Measurements from ENCODE around the gene CAVIN4. TPM values are rescaled to one million over a fixed set of nuclear protein-coding genes. Genes with fewer than 3 reads are reported as not detected.

Gene CAVIN4
- total RNA-seq, 1 experiment from 2014 or later: 0.95 TPM

DNA sequence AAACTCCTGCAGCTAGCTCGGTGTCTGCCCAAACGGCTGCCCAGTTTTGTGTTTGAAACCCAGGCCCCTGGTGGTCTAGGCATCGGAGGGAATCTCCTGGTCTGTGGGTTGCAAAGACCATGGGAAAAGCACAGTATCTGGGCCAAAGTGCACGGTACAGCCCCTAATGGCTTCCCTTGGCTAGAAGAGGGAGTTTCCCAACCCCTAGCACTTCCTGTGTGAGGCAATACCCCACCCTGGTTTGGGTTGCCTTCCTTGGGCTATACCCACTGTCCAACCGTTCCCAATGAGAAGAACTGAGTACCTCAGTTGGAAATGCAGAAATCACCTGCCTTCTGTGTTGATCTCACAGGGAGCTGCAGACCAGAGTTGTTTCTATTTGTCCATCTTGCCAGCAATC is 41.8 kb downstream of the CAVIN4 start:
- intact Hi-C loops (cut with micrococcal nuclease): no loop called here
- CTCF ChIA-PET: no interaction called here
- Histone ChIP-seq H3K9me3 (ENCODE audit: low read length) (no peaks in the 10 kb centered on the region), H3K79me2 (ENCODE audit: low read length) (no peaks in the 10 kb centered on the region), H2AFZ (ENCODE audit: low read length) (no peak overlapping the region), H4K20me1 (ENCODE audit: low read length) (no peaks in the 10 kb centered on the region), H3K4me1 (ENCODE audit: insufficient read depth, low read length) (no peaks in the 10 kb centered on the region), H3K4me2 (ENCODE audit: low read length) (no peak overlapping the region), H3K27ac (ENCODE audit: low read length) (no peak overlapping the region), H3K9me2 (replicated peaks; ENCODE audit: low read length) (no peaks in the 10 kb centered on the region), H3K27me3 (ENCODE audit: low read length) (no peaks in the 10 kb centered on the region), H3K9ac (ENCODE audit: low read length) (no peak overlapping the region), H3F3A (ENCODE audit: low read length, unreplicated experiment) (no peaks in the 10 kb centered on the region), H3K4me3 (ENCODE audit: low read length) (no peak overlapping the region), H3K36me3 (ENCODE audit: low read depth, low read length) (no peaks in the 10 kb centered on the region)
- POLR2A ChIA-PET (ENCODE audit: unreplicated experiment): no interaction called here
- no peak for ATAC-seq
- DNase-seq: no peak
- no TSS peak for BruUV-seq (replicated peaks)
- TF ChIP-seq EZH2phosphoT487 (IDR thresholded peaks at IDR 0.05; ENCODE audit: borderline replicate concordance, low read length) (no peak), EZH2 (IDR thresholded peaks at IDR 0.05; ENCODE audit: low read length, unreplicated experiment) (no peak)
- TF ChIP-seq, protein P1, sequence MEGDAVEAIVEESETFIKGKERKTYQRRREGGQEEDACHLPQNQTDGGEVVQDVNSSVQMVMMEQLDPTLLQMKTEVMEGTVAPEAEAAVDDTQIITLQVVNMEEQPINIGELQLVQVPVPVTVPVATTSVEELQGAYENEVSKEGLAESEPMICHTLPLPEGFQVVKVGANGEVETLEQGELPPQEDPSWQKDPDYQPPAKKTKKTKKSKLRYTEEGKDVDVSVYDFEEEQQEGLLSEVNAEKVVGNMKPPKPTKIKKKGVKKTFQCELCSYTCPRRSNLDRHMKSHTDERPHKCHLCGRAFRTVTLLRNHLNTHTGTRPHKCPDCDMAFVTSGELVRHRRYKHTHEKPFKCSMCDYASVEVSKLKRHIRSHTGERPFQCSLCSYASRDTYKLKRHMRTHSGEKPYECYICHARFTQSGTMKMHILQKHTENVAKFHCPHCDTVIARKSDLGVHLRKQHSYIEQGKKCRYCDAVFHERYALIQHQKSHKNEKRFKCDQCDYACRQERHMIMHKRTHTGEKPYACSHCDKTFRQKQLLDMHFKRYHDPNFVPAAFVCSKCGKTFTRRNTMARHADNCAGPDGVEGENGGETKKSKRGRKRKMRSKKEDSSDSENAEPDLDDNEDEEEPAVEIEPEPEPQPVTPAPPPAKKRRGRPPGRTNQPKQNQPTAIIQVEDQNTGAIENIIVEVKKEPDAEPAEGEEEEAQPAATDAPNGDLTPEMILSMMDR (conservative IDR thresholded peaks at IDR 0.05; ENCODE audit: low read depth, low read length): no peak

DNA sequence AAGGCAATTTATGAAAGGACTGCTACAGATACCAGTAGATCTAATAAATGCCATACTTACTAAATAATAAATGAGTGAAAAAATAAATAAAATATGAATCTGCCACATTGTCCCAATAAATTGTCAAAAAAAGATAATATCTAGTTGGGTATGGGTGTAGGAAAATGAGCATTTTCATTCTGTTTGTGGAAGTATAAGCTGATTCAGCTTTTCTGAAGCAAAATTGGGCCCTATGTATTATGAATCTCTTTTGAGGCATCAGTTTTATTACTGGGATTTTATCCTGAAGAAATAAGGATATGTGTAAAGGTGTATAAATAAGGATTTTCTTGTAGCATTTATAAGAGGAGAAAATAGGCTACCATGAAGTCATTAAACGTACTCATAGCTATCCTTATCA is 46.1 kb downstream of the CAVIN4 start:
- TF ChIP-seq, protein P1 (conservative IDR thresholded peaks at IDR 0.05; ENCODE audit: low read depth, low read length): no peak
- no peak for TF ChIP-seq EZH2 (IDR thresholded peaks at IDR 0.05; ENCODE audit: low read length, unreplicated experiment)
- no peak for TF ChIP-seq EZH2phosphoT487 (IDR thresholded peaks at IDR 0.05; ENCODE audit: borderline replicate concordance, low read length)

GRCh38 chr9:100626949-100627348 is 49.1 kb downstream of the CAVIN4 start:
- intact Hi-C loops (cut with micrococcal nuclease): no loop called here
- Histone ChIP-seq H2AFZ (ENCODE audit: low read length) (no peak overlapping the region), H3K9ac (ENCODE audit: low read length) (no peak overlapping the region), H3K36me3 (ENCODE audit: low read depth, low read length) (no peaks in the 10 kb centered on the region), H3K9me3 (ENCODE audit: low read length) (no peaks in the 10 kb centered on the region), H3F3A (ENCODE audit: low read length, unreplicated experiment) (no peaks in the 10 kb centered on the region), H3K9me2 (replicated peaks; ENCODE audit: low read length) (no peaks in the 10 kb centered on the region), H3K27me3 (ENCODE audit: low read length) (peaks cover 14% of the 10 kb centered on the region; the same call in 1 of the 2 replicates), H3K27ac (ENCODE audit: low read length) (no peak overlapping the region), H3K79me2 (ENCODE audit: low read length) (no peaks in the 10 kb centered on the region), H3K4me3 (ENCODE audit: low read length) (no peak overlapping the region), H4K20me1 (ENCODE audit: low read length) (no peaks in the 10 kb centered on the region), H3K4me2 (ENCODE audit: low read length) (no peak overlapping the region), H3K4me1 (ENCODE audit: insufficient read depth, low read length) (no peaks in the 10 kb centered on the region)
- POLR2A ChIA-PET (ENCODE audit: unreplicated experiment): no interaction called here
- BruUV-seq (replicated peaks): no TSS peak
- TF ChIP-seq, protein P1 (conservative IDR thresholded peaks at IDR 0.05; ENCODE audit: low read depth, low read length): no peak
- TF ChIP-seq EZH2phosphoT487 (IDR thresholded peaks at IDR 0.05; ENCODE audit: borderline replicate concordance, low read length): no peak
- no peak for TF ChIP-seq EZH2 (IDR thresholded peaks at IDR 0.05; ENCODE audit: low read length, unreplicated experiment)
- CTCF ChIA-PET: no interaction called here
- DNase-seq: no peak
- no peak for ATAC-seq

More for the DNA sequence above, 46.1 kb downstream of the CAVIN4 start:
- no peaks in the 10 kb centered on the region for H3K4me1 ChIP-seq (ENCODE audit: insufficient read depth, low read length)
- no peaks in the 10 kb centered on the region for H3K36me3 ChIP-seq (ENCODE audit: low read depth, low read length)
- H3K4me2 ChIP-seq (ENCODE audit: low read length): no peak overlapping the region
- ATAC-seq: no peak
- BruUV-seq (replicated peaks): no TSS peak
- intact Hi-C loops (cut with micrococcal nuclease): no loop called here
- no peak overlapping the region for H3K4me3 ChIP-seq (ENCODE audit: low read length)
- DNase-seq: no peak
- ChIA-PET CTCF (no interaction called here), POLR2A (ENCODE audit: unreplicated experiment) (no interaction called here)
- no peaks in the 10 kb centered on the region for H3K27me3 ChIP-seq (ENCODE audit: low read length)
- H3K9me2 ChIP-seq (replicated peaks; ENCODE audit: low read length): no peaks in the 10 kb centered on the region
- H3K27ac ChIP-seq (ENCODE audit: low read length): no peak overlapping the region
- H2AFZ ChIP-seq (ENCODE audit: low read length): no peak overlapping the region
- no peaks in the 10 kb centered on the region for H4K20me1 ChIP-seq (ENCODE audit: low read length)
- H3K9ac ChIP-seq (ENCODE audit: low read length): no peak overlapping the region
- H3K79me2 ChIP-seq (ENCODE audit: low read length): no peaks in the 10 kb centered on the region
- no peaks in the 10 kb centered on the region for H3F3A ChIP-seq (ENCODE audit: low read length, unreplicated experiment)
- no peaks in the 10 kb centered on the region for H3K9me3 ChIP-seq (ENCODE audit: low read length)
